HEK293 (cell line): Measurements from ENCODE around the gene TAF1A.

Experiments used
- ELK4 ChIP-seq: IDR thresholded peaks from 2 replicates; pipeline ENCODE4 v1.6.1; 2011; ENCODE audit warnings: mild to moderate bottlenecking, low read depth, low read length, borderline replicate concordance
- GLIS2 ChIP-seq: fragments of 450-650 bp; formaldehyde crosslinking; IDR thresholded peaks from 2 replicates; pipeline ENCODE4 v1.5.1; 2016; ENCODE audit warnings: missing biosample characterization, missing genetic modification characterization
- KLF1 ChIP-seq: fragments of 450-650 bp; formaldehyde crosslinking; IDR thresholded peaks from 2 replicates; pipeline ENCODE4 v1.5.1; 2016; ENCODE audit warnings: missing biosample characterization, missing genetic modification characterization
- KLF10 ChIP-seq: fragments of 450-650 bp; IDR thresholded peaks from 2 replicates; pipeline ENCODE4 v1.5.1; 2018; ENCODE audit warnings: missing biosample characterization, mild to moderate bottlenecking, missing genetic modification characterization
- PATZ1 ChIP-seq: fragments of 450-650 bp; formaldehyde crosslinking; IDR thresholded peaks from 2 replicates; pipeline ENCODE4 v1.5.1; 2016; ENCODE audit warnings: missing biosample characterization, missing genetic modification characterization
- PRDM2 ChIP-seq: fragments of 450-650 bp; formaldehyde crosslinking; IDR thresholded peaks from 2 replicates; pipeline ENCODE4 v1.5.1; 2016; ENCODE audit warnings: missing biosample characterization, missing genetic modification characterization, borderline replicate concordance
- SCRT1 ChIP-seq: fragments of 450-650 bp; formaldehyde crosslinking; IDR thresholded peaks from 2 replicates; pipeline ENCODE4 v1.5.1; 2016; ENCODE audit warnings: missing biosample characterization, missing genetic modification characterization, borderline replicate concordance
- SCRT2 ChIP-seq: fragments of 450-650 bp; formaldehyde crosslinking; IDR thresholded peaks from 2 replicates; pipeline ENCODE4 v1.5.1; 2016; ENCODE audit warnings: missing biosample characterization, missing genetic modification characterization
- SP2 ChIP-seq: fragments of 450-650 bp; formaldehyde crosslinking; IDR thresholded peaks from 2 replicates; pipeline ENCODE4 v1.5.1; 2016; ENCODE audit warnings: missing biosample characterization, missing genetic modification characterization
- TRIM28 ChIP-seq: IDR thresholded peaks from 2 replicates; pipeline ENCODE4 v1.6.1; 2011; ENCODE audit warnings: low read length, control low read depth, borderline replicate concordance
- ZBTB26 ChIP-seq: fragments of 450-650 bp; formaldehyde crosslinking; optimal IDR thresholded peaks from 2 replicates; pipeline ENCODE3; 2016; ENCODE audit warnings: missing biosample characterization, mild to moderate bottlenecking, missing genetic modification characterization
- ZNF26 ChIP-seq: fragments of 450-650 bp; formaldehyde crosslinking; IDR thresholded peaks from 2 replicates; pipeline ENCODE4 v1.5.1; 2016; ENCODE audit warnings: missing biosample characterization, missing genetic modification characterization
- ZNF335 ChIP-seq: fragments of 450-650 bp; formaldehyde crosslinking; conservative IDR thresholded peaks from 2 replicates; pipeline ENCODE4 v1.5.1; 2016; ENCODE audit warnings: missing biosample characterization, missing genetic modification characterization
- ZNF341 ChIP-seq: fragments of 450-650 bp; formaldehyde crosslinking; IDR thresholded peaks from 2 replicates; pipeline ENCODE4; 2016; ENCODE audit warnings: low read depth, missing biosample characterization, missing genetic modification characterization
- ZNF366 ChIP-seq: fragments of 450-650 bp; formaldehyde crosslinking; conservative IDR thresholded peaks from 2 replicates; pipeline ENCODE4 v1.5.1; 2016; ENCODE audit warnings: missing biosample characterization, missing genetic modification characterization
- ZNF433 ChIP-seq: fragments of 450-650 bp; formaldehyde crosslinking; IDR thresholded peaks from 2 replicates; pipeline ENCODE4 v1.5.1; 2016; ENCODE audit warnings: missing biosample characterization, missing genetic modification characterization, low read depth
- ZNF449 ChIP-seq: fragments of 450-650 bp; formaldehyde crosslinking; IDR thresholded peaks from 2 replicates; pipeline ENCODE4 v1.5.1; 2017; ENCODE audit warnings: missing biosample characterization, mild to moderate bottlenecking, missing genetic modification characterization, moderate library complexity
- ZNF501 ChIP-seq: fragments of 450-650 bp; formaldehyde crosslinking; IDR thresholded peaks from 2 replicates; pipeline ENCODE4 v1.5.1; 2016; ENCODE audit warnings: missing biosample characterization, missing genetic modification characterization
- ZNF521 ChIP-seq: fragments of 450-650 bp; formaldehyde crosslinking; IDR thresholded peaks from 2 replicates; pipeline ENCODE4 v1.5.1; 2017; ENCODE audit warnings: missing biosample characterization, mild to moderate bottlenecking, missing genetic modification characterization
- ZNF600 ChIP-seq: fragments of 450-650 bp; formaldehyde crosslinking; IDR thresholded peaks from 2 replicates; pipeline ENCODE4 v1.5.1; 2016; ENCODE audit warnings: missing biosample characterization, missing genetic modification characterization
- ZNF610 ChIP-seq: fragments of 450-650 bp; formaldehyde crosslinking; IDR thresholded peaks from 2 replicates; pipeline ENCODE4 v1.5.1; 2016; ENCODE audit warnings: missing biosample characterization, missing genetic modification characterization, borderline replicate concordance
- ZNF621 ChIP-seq: fragments of 450-650 bp; formaldehyde crosslinking; IDR thresholded peaks from 2 replicates; pipeline ENCODE4 v1.5.1; 2017; ENCODE audit warnings: missing biosample characterization, missing genetic modification characterization
- ZNF677 ChIP-seq: fragments of 450-650 bp; IDR thresholded peaks from 2 replicates; pipeline ENCODE4 v1.5.0; 2018; ENCODE audit warnings: missing biosample characterization, mild to moderate bottlenecking, missing genetic modification characterization, moderate library complexity
- ZSCAN30 ChIP-seq: fragments of 450-650 bp; IDR thresholded peaks from 2 replicates; pipeline ENCODE4 v1.5.1; 2018; ENCODE audit warnings: missing biosample characterization, mild to moderate bottlenecking, missing genetic modification characterization, moderate library complexity

The TAF1A gene

GRCh38 chr1:222617367-222617951 lies 27.7 kb upstream of the TAF1A start (continued):
- no peak for TF ChIP-seq PRDM2
- TF ChIP-seq ZNF341 (tag by site-specific recombination), result peak; percentile 93
- TF ChIP-seq ZNF521 (tag by site-specific recombination), result no peak
- peak; percentile 59 for TF ChIP-seq KLF1 (tag by site-specific recombination)
- no peak for TF ChIP-seq ZNF677
- TF ChIP-seq SCRT2, result peak; percentile 99
- peak; percentile 83 for TF ChIP-seq ZNF335
- TF ChIP-seq ZNF433 (tag by site-specific recombination), result no peak
- no peak for TF ChIP-seq ELK4
- no peak for TF ChIP-seq ZNF26 (tag by site-specific recombination)
- TF ChIP-seq KLF10 (tag by site-specific recombination), result peak; percentile 92
- peak; percentile 68; the same call in 1 of the 2 replicates for TF ChIP-seq ZNF610 (tag by site-specific recombination)
- peak; percentile 76 for TF ChIP-seq PATZ1 (tag by site-specific recombination)
- peak; percentile 92 for TF ChIP-seq SCRT1 (tag by site-specific recombination)
- no peak for TF ChIP-seq ZNF449 (tag by site-specific recombination)
- TF ChIP-seq SP2 (tag by site-specific recombination), result peak; percentile 78
- TF ChIP-seq TRIM28, result no peak
- peak; percentile 29 for TF ChIP-seq ZBTB26 (tag by site-specific recombination)
- 0 out of 2 replicates have a peak, but pooled peaks have one; percentile 17 for TF ChIP-seq ZSCAN30
- no peak for TF ChIP-seq ZNF621 (tag by site-specific recombination)
- peak; percentile 90; the same call in 1 of the 2 replicates for TF ChIP-seq GLIS2 (tag by site-specific recombination)
- TF ChIP-seq ZNF501 (tag by site-specific recombination), result peak; percentile 85
- TF ChIP-seq ZNF600 (tag by site-specific recombination), result peak; percentile 13; the same call in 1 of the 2 replicates
- TF ChIP-seq ZNF366, result 0 out of 2 replicates have a peak, but pooled peaks have one; percentile 22
